ENCODE results near the gene MEPCE.
"Not testable (repeated sequence)": the region's sequence is repeated elsewhere in the genome, so short reads cannot be mapped to it uniquely, and the experiment has no call there.

The MEPCE gene
- total RNA-seq = 15.7 to 43.0 reads per million in 2 donors

GRCh38 chr7:100429637-100430492 lies at the start of gene MEPCE:
Gene MEPCE (plus strand): TSS chr7:100429831. CDS start chr7:100430019, 188 bp downstream.
- DNase-seq = peak; percentile 97

- DNase-seq = no peak
Measured at GRCh38 chr7:100380196-100380595, 49.4 kb upstream of the MEPCE start.

GRCh38 chr7:100381531-100382233 lies 47.9 kb upstream of the MEPCE start:
- DNase-seq = not testable (repeated sequence)

GRCh38 chr7:100382234-100382853 lies 47.3 kb upstream of the MEPCE start:
- not testable (repeated sequence) for DNase-seq

GRCh38 chr7:100384628-100385294 lies 44.9 kb upstream of the MEPCE start:
- DNase-seq = no peak

- no peak for DNase-seq
Measured at GRCh38 chr7:100386940-100387339, 42.7 kb upstream of the MEPCE start.

- no peak for DNase-seq
Measured at GRCh38 chr7:100387695-100388094, 41.9 kb upstream of the MEPCE start.

- DNase-seq = no peak
Measured at GRCh38 chr7:100389437-100390088, 40.1 kb upstream of the MEPCE start.

GRCh38 chr7:100390286-100391009 lies 39.2 kb upstream of the MEPCE start:
- DNase-seq = no peak

GRCh38 chr7:100393233-100393905 lies 36.3 kb upstream of the MEPCE start:
- no peak for DNase-seq

GRCh38 chr7:100394077-100394476 lies 35.6 kb upstream of the MEPCE start:
- no peak for DNase-seq

GRCh38 chr7:100396421-100396982 lies 33.1 kb upstream of the MEPCE start:
- no peak for DNase-seq

- DNase-seq = no peak
Measured at GRCh38 chr7:100397315-100398081, 32.1 kb upstream of the MEPCE start.

GRCh38 chr7:100398239-100398638 lies 31.4 kb upstream of the MEPCE start:
- no peak for DNase-seq

GRCh38 chr7:100400041-100400440 lies 29.6 kb upstream of the MEPCE start:
- DNase-seq = no peak

GRCh38 chr7:100400656-100401055 lies 29.0 kb upstream of the MEPCE start:
- no peak for DNase-seq

- DNase-seq = no peak
Measured at GRCh38 chr7:100401811-100402210, 27.8 kb upstream of the MEPCE start.

- no peak for DNase-seq
Measured at GRCh38 chr7:100402241-100402640, 27.4 kb upstream of the MEPCE start.

- no peak for DNase-seq
Measured at GRCh38 chr7:100406767-100407166, 22.9 kb upstream of the MEPCE start.

Data from T-helper 9 cell (primary cell).